Psoas muscle (tissue), 8 donors: ENCODE results near the gene FLNA. TPM values are rescaled to one million over a fixed set of nuclear protein-coding genes. Genes with fewer than 3 reads are reported as not detected.
A peak's percentile ranks its signal among the peaks of the same experiment; 100 is the strongest.

ENCODE experiments used
- ATAC-seq, 4 donors: fragments of 200-7000 bp; cut with Tn5 transposase; one replicate each; pipeline ENCODE4 v1.9.1; 2020; ENCODE audit warnings: moderate library complexity in 3 of 4, mild to moderate bottlenecking in 2 of 4
- DNase-seq, 2 donors: peaks; one replicate each; pipeline ENCODE4 v3.0.0-alpha.2; 2020
- H3K27ac ChIP-seq: fragments of 200-600 bp; one replicate; pipeline ENCODE4 v1.8.0; 2022
- H3K27me3 ChIP-seq, 3 donors: fragments of 200-600 bp in 1 of 3; one replicate each; pipeline versions ENCODE4 v1.6.1 to v1.8.0; 2013 to 2022; ENCODE audit warnings: low read length in 2 of 3, mild to moderate bottlenecking in 2 of 3, moderate library complexity in 1 of 3; ENCODE audit not compliant: insufficient read depth in 3 of 3
- H3K36me3 ChIP-seq, 2 donors: fragments of 200-600 bp in 1 of 2; one replicate each; pipeline versions ENCODE4 v1.6.1 to v1.8.0; 2013 to 2022; ENCODE audit warnings: low read depth in 1 of 2, mild to moderate bottlenecking in 1 of 2, moderate library complexity in 1 of 2; ENCODE audit not compliant: insufficient read depth in 1 of 2
- H3K4me1 ChIP-seq: fragments of 200-600 bp; one replicate; pipeline ENCODE4 v1.8.0; 2022
- H3K4me3 ChIP-seq: fragments of 200-600 bp; one replicate; pipeline ENCODE4 v1.8.0; 2022; ENCODE audit warnings: mild to moderate bottlenecking
- H3K9me3 ChIP-seq: fragments of 200-600 bp; one replicate; pipeline ENCODE4 v1.8.0; 2022
- CTCF ChIP-seq: fragments of 200-600 bp; IDR thresholded peaks from one replicate; pipeline ENCODE4 v1.8.0; 2022; ENCODE audit warnings: antibody characterized with exemption
- WGBS, 3 donors: extraction: QIAGEN DNeasy Blood & Tissue Kit; methylation state at CpG; one replicate each; pipeline versions ENCODE4 v1.1.6 to v1.1.7; 2013; 5-methylcytosine and 5-hydroxymethylcytosine counted together
- intact Hi-C, 2 donors: fragments of 100-400 bp; cut with DNase I; formaldehyde crosslinking; loops; one replicate each; pipeline versions ENCODE4 v1.11.0 to v1.14.2; 2022
- long read RNA-seq, 2 donors: library from polyadenylated mRNA; unstranded; transcript quantifications; one replicate each; pipeline ENCODE4 v2.0.0, GENCODE V29; 2021
- polyA plus RNA-seq, 3 donors: library from polyadenylated mRNA; stranded (reverse); fragments of 200-250 nt; gene quantifications; one replicate each; pipeline ENCODE4 v1.2.3, GENCODE V29; 2013
- total RNA-seq, 4 donors: library from RNA; stranded (reverse); fragmentation: NEBNext Ultra II Directional in 2 of 4; extraction: Animal tissue kit (Norgen Biotek cat#: 25700) in 2 of 4; gene quantifications; one replicate each; pipeline versions ENCODE4 v1.2.1 to v1.2.4, GENCODE V29; 2021 to 2023
- donor health status: healthy with polysubstance abuse.
- donor health status: DM: no; HTN: no; CAD: no; lungs with moderate emphysema.
- donor health status: Bipolar disorder and iron deficiency.
- donor health status: healthy.
- donor health status: DM: yes; HTN: yes; CAD: no.
- donor health status: DM: no; HTN: no; CAD: no.
- donor health status: DM: no; HTN: no; CAD: no.
- donor health status: DM: yes; HTN: yes; CAD: no.

FLNA gene, protein sequence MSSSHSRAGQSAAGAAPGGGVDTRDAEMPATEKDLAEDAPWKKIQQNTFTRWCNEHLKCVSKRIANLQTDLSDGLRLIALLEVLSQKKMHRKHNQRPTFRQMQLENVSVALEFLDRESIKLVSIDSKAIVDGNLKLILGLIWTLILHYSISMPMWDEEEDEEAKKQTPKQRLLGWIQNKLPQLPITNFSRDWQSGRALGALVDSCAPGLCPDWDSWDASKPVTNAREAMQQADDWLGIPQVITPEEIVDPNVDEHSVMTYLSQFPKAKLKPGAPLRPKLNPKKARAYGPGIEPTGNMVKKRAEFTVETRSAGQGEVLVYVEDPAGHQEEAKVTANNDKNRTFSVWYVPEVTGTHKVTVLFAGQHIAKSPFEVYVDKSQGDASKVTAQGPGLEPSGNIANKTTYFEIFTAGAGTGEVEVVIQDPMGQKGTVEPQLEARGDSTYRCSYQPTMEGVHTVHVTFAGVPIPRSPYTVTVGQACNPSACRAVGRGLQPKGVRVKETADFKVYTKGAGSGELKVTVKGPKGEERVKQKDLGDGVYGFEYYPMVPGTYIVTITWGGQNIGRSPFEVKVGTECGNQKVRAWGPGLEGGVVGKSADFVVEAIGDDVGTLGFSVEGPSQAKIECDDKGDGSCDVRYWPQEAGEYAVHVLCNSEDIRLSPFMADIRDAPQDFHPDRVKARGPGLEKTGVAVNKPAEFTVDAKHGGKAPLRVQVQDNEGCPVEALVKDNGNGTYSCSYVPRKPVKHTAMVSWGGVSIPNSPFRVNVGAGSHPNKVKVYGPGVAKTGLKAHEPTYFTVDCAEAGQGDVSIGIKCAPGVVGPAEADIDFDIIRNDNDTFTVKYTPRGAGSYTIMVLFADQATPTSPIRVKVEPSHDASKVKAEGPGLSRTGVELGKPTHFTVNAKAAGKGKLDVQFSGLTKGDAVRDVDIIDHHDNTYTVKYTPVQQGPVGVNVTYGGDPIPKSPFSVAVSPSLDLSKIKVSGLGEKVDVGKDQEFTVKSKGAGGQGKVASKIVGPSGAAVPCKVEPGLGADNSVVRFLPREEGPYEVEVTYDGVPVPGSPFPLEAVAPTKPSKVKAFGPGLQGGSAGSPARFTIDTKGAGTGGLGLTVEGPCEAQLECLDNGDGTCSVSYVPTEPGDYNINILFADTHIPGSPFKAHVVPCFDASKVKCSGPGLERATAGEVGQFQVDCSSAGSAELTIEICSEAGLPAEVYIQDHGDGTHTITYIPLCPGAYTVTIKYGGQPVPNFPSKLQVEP (N-terminal part only)
- total RNA-seq: 10 to 100 TPM; 66.9 to 92.5 (median 76.4) TPM
- polyA plus RNA-seq: 100 to 1,000 TPM in 1 of 3 donors, 10 to 100 TPM in 2; 45.7 to 106 (median 56.0) TPM
- long read RNA-seq, donor 1, full-length matches to known transcripts: 2 of 62 reads
- long read RNA-seq, donor 1, partial matches to known transcripts: 56 of 62 reads
- long read RNA-seq, donor 1, other reads (novel, unspliced or antisense): 4 of 62 reads
- long read RNA-seq, donor 2, full-length matches to known transcripts: 4 of 140 reads
- long read RNA-seq, donor 2, partial matches to known transcripts: 119 of 140 reads
- long read RNA-seq, donor 2, other reads (novel, unspliced or antisense): 17 of 140 reads

GRCh38 chrX:154374313-154375155 is at the start of gene FLNA:
Gene FLNA (minus strand): TSS chrX:154374634. CDS start chrX:154371245, 3,389 bp downstream.
- DNase-seq (peak; percentile 49 to 64), ATAC-seq (no peak)
- Histone ChIP-seq H3K36me3 (no peaks in the 10 kb centered on the region), H3K27me3 (no peaks in the 10 kb centered on the region), H3K4me1 (peaks cover 5% of the 10 kb centered on the region), H3K4me3 (peak within 1 kb of the TSS; percentile 62), H3K27ac (peak within 1 kb of the TSS; percentile 72), H3K9me3 (no peaks in the 10 kb centered on the region)
- TF ChIP-seq CTCF: peak; percentile 23
- intact Hi-C loops: loop anchor here in 1 of 2 donors (2.0 kb wide), 1 partner anchor 160 kb away; no protein-coding TSS in a partner anchor
- WGBS, 3 donors: 5 to 35% (median 12%) methylated on average over 33 to 91 of the region's 95 CpGs

GRCh38 chrX:154420402-154420756 is 45.9 kb upstream of the FLNA start:
- ATAC-seq: peak in 3 of 4 donors; percentile 26 to 45 (median 39)

GRCh38 chrX:154419688-154420401 is 45.4 kb upstream of the FLNA start:
- H3K36me3 ChIP-seq: peaks cover 0 to 9% of the 10 kb centered on the region in 2 donors
- no peak overlapping the region for H3K4me3 ChIP-seq
- no peak for TF ChIP-seq CTCF
- H3K4me1 ChIP-seq: peaks cover 3% of the 10 kb centered on the region
- ATAC-seq: peak; percentile 74 to 85 (median 82)
- peaks cover 0 to 9% (median 0%) of the 10 kb centered on the region in 3 donors for H3K27me3 ChIP-seq
- H3K9me3 ChIP-seq: no peaks in the 10 kb centered on the region
- intact Hi-C loops: loop anchor here in 1 of 2 donors (5.0 kb wide), 1 partner anchor 112 kb away; no protein-coding TSS in a partner anchor
- H3K27ac ChIP-seq: peak overlapping the region; percentile 16
- no peak for DNase-seq
- WGBS, 3 donors: 34 to 48% (median 35%) methylated on average over 18 to 19 of the region's 19 CpGs

More at GRCh38 chrX:154420402-154420756, 45.9 kb upstream of the FLNA start:
- no peak overlapping the region for H3K4me3 ChIP-seq
- peaks cover 0 to 9% of the 10 kb centered on the region in 2 donors for H3K36me3 ChIP-seq
- peak overlapping the region; percentile 16 for H3K27ac ChIP-seq
- no peaks in the 10 kb centered on the region for H3K9me3 ChIP-seq
- 55 to 69% (median 58%) methylated on average over 9 to 10 of the region's 10 CpGs for WGBS, 3 donors
- TF ChIP-seq CTCF: no peak
- intact Hi-C loops: no loop called here
- H3K4me1 ChIP-seq: peaks cover 3% of the 10 kb centered on the region
- H3K27me3 ChIP-seq: peaks cover 0 to 9% (median 0%) of the 10 kb centered on the region in 3 donors
- no peak for DNase-seq
